Body of pancreas (tissue), 4 donors: ENCODE measurements around the gene ADGRA1.

Experiments used
- CTCF ChIP-seq, 7 experiments: fragments of 450-650 bp in 4 of 7; fragments of 200-600 bp in 3 of 7; sonication (generic) in 3 of 7; IDR thresholded peaks; one replicate each; pipeline ENCODE4 v1.5.1; 2016 to 2019; ENCODE audit warnings: antibody characterized with exemption in 7 of 7
- POLR2A ChIP-seq, 3 donors: fragments of 450-650 bp; IDR thresholded peaks; one replicate each; pipeline ENCODE4 v1.6.1; 2016; ENCODE audit warnings: antibody characterized with exemption in 3 of 3, mild to moderate bottlenecking in 2 of 3

- TF ChIP-seq CTCF (IDR thresholded peaks at IDR 0.05), result no peak
- no peak for TF ChIP-seq POLR2A (IDR thresholded peaks at IDR 0.05)
These were observed 15.7 kb downstream of the ADGRA1 start for GRCh38 chr10:133103311-133103910.
